Activated B cell treated with CpG ODN at 0.5 μM for 24 hours (primary cell): ENCODE measurements around the gene PTPN13. TPM values are rescaled to one million over a fixed set of nuclear protein-coding genes. Genes with fewer than 3 reads are reported as not detected.

Experiments used
- ATAC-seq: fragments of 200-7000 bp; cut with Tn5 transposase; one replicate; pipeline ENCODE4 v1.10.0; 2021; ENCODE audit warnings: low read depth, mild to moderate bottlenecking, moderate library complexity
- CTCF ChIA-PET: fragments of 350-600 bp; sonication (Branson Sonifier 250); formaldehyde crosslinking; loops from one replicate; lab custom pipeline; 2021; ENCODE audit warnings: antibody characterized with exemption; lab: Charles Lee
- POLR2A ChIA-PET: fragments of 350-600 bp; sonication (Branson Sonifier 250); formaldehyde crosslinking; loops from one replicate; lab custom pipeline; 2021; ENCODE audit warnings: antibody characterized with exemption; lab: Charles Lee
- DNase-seq: peaks from one replicate; pipeline ENCODE4 v3.0.0; 2022
- H3K27ac Mint-ChIP-seq: one replicate; pipeline ENCODE4 v1.8.0; 2020; ENCODE audit warnings: mixed read lengths
- H3K27me3 Mint-ChIP-seq: one replicate; pipeline ENCODE4 v1.8.0; 2021; ENCODE audit warnings: mixed read lengths
- H3K36me3 Mint-ChIP-seq: one replicate; pipeline ENCODE4 v1.8.0; 2021; ENCODE audit warnings: low read depth, mixed read lengths
- H3K4me1 Mint-ChIP-seq: one replicate; pipeline ENCODE4 v1.8.0; 2021; ENCODE audit warnings: mixed read lengths
- H3K4me3 Mint-ChIP-seq: one replicate; pipeline ENCODE4 v1.8.0; 2020; ENCODE audit warnings: mild to moderate bottlenecking, mixed read lengths
- H3K9me3 Mint-ChIP-seq: one replicate; pipeline ENCODE4 v1.8.0; 2020; ENCODE audit warnings: mixed read lengths
- CTCF ChIP-seq: fragments of 200-600 bp; IDR thresholded peaks from one replicate; pipeline ENCODE4 v1.8.0; 2022; ENCODE audit warnings: antibody characterized with exemption, mild to moderate bottlenecking
- intact Hi-C: fragments of 100-400 bp; cut with micrococcal nuclease; formaldehyde crosslinking; loops from one replicate; pipeline ENCODE4 v1.15.1; 2024
- total RNA-seq: library from RNA; stranded (reverse); gene quantifications from 2 replicates; pipeline ENCODE4 v1.2.3, GENCODE V29; 2022

The PTPN13 gene
- total RNA-seq, 1 donor from 2014 or later = 0.07 TPM

- TF ChIP-seq CTCF = no peak
- ATAC-seq = no peak
- Mint-ChIP-seq H3K36me3 (no peaks in the 10 kb centered on the region), H3K9me3 (no peaks in the 10 kb centered on the region), H3K4me1 (no peaks in the 10 kb centered on the region), H3K4me3 (no peak overlapping the region), H3K27me3 (peaks cover 2% of the 10 kb centered on the region), H3K27ac (no peak overlapping the region)
- DNase-seq = no peak
- ChIA-PET POLR2A (no interaction called here), CTCF (no interaction called here)
- intact Hi-C loops = no loop called here
Measured at GRCh38 chr4:86611757-86612156, 17.6 kb downstream of the PTPN13 start.

- Mint-ChIP-seq H3K4me3 (no peak overlapping the region), H3K27ac (no peak overlapping the region), H3K27me3 (no peaks in the 10 kb centered on the region), H3K9me3 (no peaks in the 10 kb centered on the region), H3K4me1 (no peaks in the 10 kb centered on the region), H3K36me3 (no peaks in the 10 kb centered on the region)
- CTCF ChIA-PET = no interaction called here
- intact Hi-C loops = no loop called here
- DNase-seq (no peak), ATAC-seq (no peak)
- POLR2A ChIA-PET = interaction anchor here (0.6 kb wide), 1 partner anchor 206 kb away, joined by 6 read pairs; no protein-coding TSS in a partner anchor
- no peak for TF ChIP-seq CTCF
Measured at GRCh38 chr4:86613734-86614133, 19.6 kb downstream of the PTPN13 start.

- Mint-ChIP-seq H3K4me1 (no peaks in the 10 kb centered on the region), H3K27me3 (no peaks in the 10 kb centered on the region), H3K36me3 (no peaks in the 10 kb centered on the region), H3K27ac (no peak overlapping the region), H3K4me3 (no peak overlapping the region), H3K9me3 (no peaks in the 10 kb centered on the region)
- ATAC-seq (no peak), DNase-seq (no peak)
- intact Hi-C loops = no loop called here
- ChIA-PET POLR2A (no interaction called here), CTCF (no interaction called here)
- no peak for TF ChIP-seq CTCF
Measured at GRCh38 chr4:86614865-86615264, 20.8 kb downstream of the PTPN13 start.

GRCh38 chr4:86615501-86615900 lies 21.4 kb downstream of the PTPN13 start:
- H3K36me3 Mint-ChIP-seq = no peaks in the 10 kb centered on the region
- H3K4me1 Mint-ChIP-seq = no peaks in the 10 kb centered on the region
- CTCF ChIA-PET = no interaction called here
- no peak for TF ChIP-seq CTCF
- ATAC-seq = no peak
- H3K27ac Mint-ChIP-seq = no peak overlapping the region
- no peaks in the 10 kb centered on the region for H3K27me3 Mint-ChIP-seq
- no peak overlapping the region for H3K4me3 Mint-ChIP-seq
- H3K9me3 Mint-ChIP-seq = no peaks in the 10 kb centered on the region
- intact Hi-C loops = no loop called here
- POLR2A ChIA-PET = no interaction called here
- no peak for DNase-seq

GRCh38 chr4:86619656-86620055 lies 25.5 kb downstream of the PTPN13 start:
- H3K27ac Mint-ChIP-seq = no peak overlapping the region
- no peaks in the 10 kb centered on the region for H3K9me3 Mint-ChIP-seq
- intact Hi-C loops = no loop called here
- no peak for TF ChIP-seq CTCF
- ChIA-PET POLR2A (no interaction called here), CTCF (no interaction called here)
- DNase-seq (no peak), ATAC-seq (no peak)
- H3K36me3 Mint-ChIP-seq = no peaks in the 10 kb centered on the region
- H3K4me3 Mint-ChIP-seq = no peak overlapping the region
- H3K27me3 Mint-ChIP-seq = no peaks in the 10 kb centered on the region
- H3K4me1 Mint-ChIP-seq = no peaks in the 10 kb centered on the region
